Gastrocnemius medialis (tissue), 4 donors: ENCODE data around the gene NRL.

Source experiments
- POLR2A ChIP-seq, 2 donors: fragments of 450-650 bp; IDR thresholded peaks; one replicate each; pipeline ENCODE4 v1.6.1; 2017; ENCODE audit warnings: antibody characterized with exemption in 2 of 2, mild to moderate bottlenecking in 2 of 2, moderate library complexity in 2 of 2
- TF ChIP-seq, protein P1 (sequence below), 5 experiments: fragments of 450-650 bp in 3 of 5; fragments of 200-600 bp in 2 of 5; sonication (generic) in 2 of 5; IDR thresholded peaks in 4 of 5; conservative IDR thresholded peaks in 1 of 5; 1 replicate in 4 of 5; 2 replicates in 1 of 5; pipeline ENCODE4 v1.5.1; 2016 to 2019; ENCODE audit warnings: antibody characterized with exemption in 5 of 5, mild to moderate bottlenecking in 3 of 5, moderate library complexity in 3 of 5

DNA sequence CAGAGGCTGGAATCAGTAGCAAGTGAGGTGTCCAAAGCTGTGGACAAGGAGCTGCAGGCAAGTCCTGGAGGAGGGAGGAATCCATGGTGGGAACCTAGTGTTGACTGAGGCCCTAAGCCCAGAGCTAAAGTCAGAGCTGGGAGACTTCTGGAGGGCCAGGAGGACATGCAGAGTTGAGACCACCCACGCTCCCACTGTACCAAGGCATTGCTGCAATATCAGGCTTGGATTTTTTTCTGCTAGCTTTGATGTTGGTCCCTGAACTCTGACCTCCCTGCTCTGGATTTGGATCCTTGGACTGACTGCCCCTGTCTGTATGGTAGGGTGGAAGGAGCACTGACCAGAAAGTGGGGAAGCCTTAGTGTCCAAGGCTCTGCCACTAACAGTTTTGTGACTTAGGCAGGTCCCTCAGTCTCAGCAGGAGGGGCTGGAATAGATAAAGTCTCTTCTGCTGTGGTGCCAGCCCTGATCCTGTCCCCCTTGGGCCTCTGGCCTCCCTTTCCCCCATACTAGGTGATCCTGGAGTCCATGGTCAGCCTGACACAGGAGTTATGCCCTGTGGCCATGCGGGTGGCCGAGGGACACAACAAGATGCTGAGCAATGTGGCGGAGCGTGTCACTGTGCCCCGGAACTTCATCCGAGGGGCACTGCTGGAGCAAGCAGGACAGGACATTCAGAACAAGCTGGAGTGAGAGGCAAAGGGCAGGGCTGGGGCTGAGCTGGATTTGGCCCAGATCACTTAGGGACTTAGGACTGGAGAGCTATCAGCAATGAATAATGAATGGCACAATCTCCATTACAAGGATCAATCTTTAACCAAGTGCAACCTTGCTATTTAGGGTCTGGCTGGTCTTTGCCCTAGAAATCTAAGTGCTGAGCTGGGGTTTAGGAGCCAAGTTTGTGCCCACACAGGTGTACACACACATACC lies 53.5 kb downstream of the NRL start:
- TF ChIP-seq, protein P1, sequence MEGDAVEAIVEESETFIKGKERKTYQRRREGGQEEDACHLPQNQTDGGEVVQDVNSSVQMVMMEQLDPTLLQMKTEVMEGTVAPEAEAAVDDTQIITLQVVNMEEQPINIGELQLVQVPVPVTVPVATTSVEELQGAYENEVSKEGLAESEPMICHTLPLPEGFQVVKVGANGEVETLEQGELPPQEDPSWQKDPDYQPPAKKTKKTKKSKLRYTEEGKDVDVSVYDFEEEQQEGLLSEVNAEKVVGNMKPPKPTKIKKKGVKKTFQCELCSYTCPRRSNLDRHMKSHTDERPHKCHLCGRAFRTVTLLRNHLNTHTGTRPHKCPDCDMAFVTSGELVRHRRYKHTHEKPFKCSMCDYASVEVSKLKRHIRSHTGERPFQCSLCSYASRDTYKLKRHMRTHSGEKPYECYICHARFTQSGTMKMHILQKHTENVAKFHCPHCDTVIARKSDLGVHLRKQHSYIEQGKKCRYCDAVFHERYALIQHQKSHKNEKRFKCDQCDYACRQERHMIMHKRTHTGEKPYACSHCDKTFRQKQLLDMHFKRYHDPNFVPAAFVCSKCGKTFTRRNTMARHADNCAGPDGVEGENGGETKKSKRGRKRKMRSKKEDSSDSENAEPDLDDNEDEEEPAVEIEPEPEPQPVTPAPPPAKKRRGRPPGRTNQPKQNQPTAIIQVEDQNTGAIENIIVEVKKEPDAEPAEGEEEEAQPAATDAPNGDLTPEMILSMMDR (IDR thresholded peaks at IDR 0.05 in 4 of 5, conservative IDR thresholded peaks at IDR 0.05 in 1 of 5): no peak
- no peak for TF ChIP-seq POLR2A (IDR thresholded peaks at IDR 0.05)
